GM12878 (cell line): ENCODE data around the gene CTNNA1. TPM values are rescaled to one million over a fixed set of nuclear protein-coding genes. Genes with fewer than 3 reads are reported as not detected.

Experiments used
- ATAC-seq: fragments of 200-7000 bp; cut with Tn5 transposase; 3 replicates; pipeline ENCODE4 v1.9.1; 2020; ENCODE audit warnings: mild to moderate bottlenecking, moderate library complexity
- BruUV-seq: library from RNA; stranded (reverse); fragments of 400-500 nt; replicated peaks from 2 replicates; lab custom pipeline; 2021; lab: Mats Ljungman, UMichigan
- CTCF ChIA-PET: fragments of 300-600 bp; sonication (Branson Sonifier 250); formaldehyde crosslinking; extraction: SDS; loops from one replicate; lab custom pipeline; 2021; ENCODE audit warnings: inconsistent platforms; lab: Yijun Ruan, JAX
- POLR2A ChIA-PET: fragments of 350-600 bp; formaldehyde crosslinking; extraction: SDS; loops from one replicate; lab custom pipeline; 2021; ENCODE audit warnings: inconsistent platforms; lab: Charles Lee
- RAD21 ChIA-PET: fragments of 300-600 bp; sonication (Branson Sonifier 250); formaldehyde crosslinking; loops from one replicate; lab custom pipeline; 2023; ENCODE audit warnings: antibody characterized with exemption; ENCODE audit not compliant: unreplicated experiment; lab: Charles Lee
- SMC1A ChIA-PET: fragments of 300-600 bp; sonication (Branson Sonifier 250); formaldehyde crosslinking; loops from one replicate; lab custom pipeline; 2023; ENCODE audit not compliant: unreplicated experiment, uncharacterized antibody; lab: Charles Lee
- DNase-seq: peaks from one replicate; pipeline ENCODE4 v3.0.0-alpha.2; 2011; ENCODE audit warnings: low read depth, low spot score
- FAIRE-seq: peaks from 3 replicates; lab custom pipeline; 2011; peaks lifted over from hg19 to GRCh38; lab: Jason Lieb, UNC
- H2AFZ ChIP-seq: 2 replicates; pipeline ENCODE4 v1.6.0; 2011; ENCODE audit warnings: low read depth, low read length, control low read depth; ENCODE audit not compliant: control insufficient read depth
- H3K27ac ChIP-seq: 2 replicates; pipeline ENCODE4 v1.5.1; 2011; ENCODE audit warnings: control low read depth; ENCODE audit not compliant: control insufficient read depth, insufficient read depth
- H3K27me3 ChIP-seq, 2 experiments: replicated peaks in 1 of 2; 2 replicates each; pipeline versions ENCODE4 v1.6.0 to v1.6.1; 2011; ENCODE audit warnings: low read length in 1 of 2; ENCODE audit not compliant: control insufficient read depth in 2 of 2, insufficient read depth in 2 of 2
- H3K36me3 ChIP-seq, 2 experiments: 2 replicates each; pipeline ENCODE4 v1.5.1; 2011; ENCODE audit warnings: low read length in 1 of 2; ENCODE audit not compliant: control insufficient read depth in 2 of 2, insufficient read depth in 2 of 2
- H3K4me1 ChIP-seq: 2 replicates; pipeline ENCODE4 v1.6.1; 2011; ENCODE audit warnings: mild to moderate bottlenecking, low read length, moderate library complexity, mixed read lengths; ENCODE audit not compliant: control insufficient read depth, insufficient read depth
- H3K4me2 ChIP-seq: 2 replicates; pipeline ENCODE4 v1.6.0; 2011; ENCODE audit warnings: control low read depth; ENCODE audit not compliant: control insufficient read depth, insufficient read depth
- H3K4me3 ChIP-seq: fragments of 200-600 bp; sonication (generic); 2 replicates; pipeline ENCODE4 v1.5.1; 2016
- H3K79me2 ChIP-seq: 2 replicates; pipeline ENCODE4 v1.6.0; 2011; ENCODE audit warnings: low read length; ENCODE audit not compliant: control insufficient read depth, insufficient read depth
- H3K9ac ChIP-seq: 2 replicates; pipeline ENCODE4 v1.8.0; 2011; ENCODE audit warnings: low read length, control low read depth, mixed read lengths; ENCODE audit not compliant: control insufficient read depth, insufficient read depth
- H3K9me3 ChIP-seq: replicated peaks from 3 replicates; pipeline ENCODE4 v1.5.1; 2011; ENCODE audit warnings: mild to moderate bottlenecking, low read length; ENCODE audit not compliant: control insufficient read depth, insufficient read depth
- H4K20me1 ChIP-seq: 2 replicates; pipeline ENCODE4 v1.6.0; 2011; ENCODE audit not compliant: control insufficient read depth, insufficient read depth
- ATF3 ChIP-seq: IDR thresholded peaks from 2 replicates; pipeline ENCODE4 v1.6.1; 2011; ENCODE audit warnings: low read depth, mild to moderate bottlenecking, low read length, moderate library complexity, borderline replicate concordance; ENCODE audit errors: extremely low read depth
- BCL11A ChIP-seq: IDR thresholded peaks from 2 replicates; pipeline ENCODE4 v1.6.1; 2011; ENCODE audit warnings: low read depth, low read length
- CTCF ChIP-seq, 3 experiments: IDR thresholded peaks in 2 of 3; conservative IDR thresholded peaks in 1 of 3; 2 replicates each; pipeline ENCODE4 v1.5.1; 2011; ENCODE audit warnings: low read depth in 3 of 3, low read length in 3 of 3, mild to moderate bottlenecking in 3 of 3, control low read depth in 2 of 3, moderate library complexity in 2 of 3, inconsistent platforms in 1 of 3, mixed read lengths in 1 of 3; ENCODE audit not compliant: control insufficient read depth in 2 of 3, insufficient read depth in 1 of 3; ENCODE audit errors: extremely low read depth in 1 of 3
- EZH2 ChIP-seq: IDR thresholded peaks from 2 replicates; pipeline ENCODE4 v1.6.1; 2012; ENCODE audit warnings: low read depth, mild to moderate bottlenecking, control low read depth, inconsistent platforms, low read length, borderline replicate concordance; ENCODE audit not compliant: control insufficient read depth
- GATAD2B ChIP-seq: fragments of 450-650 bp; conservative IDR thresholded peaks from 2 replicates; pipeline ENCODE4 v1.6.1; 2017; ENCODE audit warnings: low read depth, mild to moderate bottlenecking, moderate library complexity
- HDAC2 ChIP-seq: fragments of 200-600 bp; sonication (generic); IDR thresholded peaks from 2 replicates; pipeline ENCODE4 v1.6.1; 2017
- KDM1A ChIP-seq: fragments of 200-600 bp; sonication (generic); IDR thresholded peaks from 2 replicates; pipeline ENCODE4 v1.6.1; 2016; ENCODE audit warnings: borderline replicate concordance
- MEF2B ChIP-seq: fragments of 450-650 bp; IDR thresholded peaks from 2 replicates; pipeline ENCODE4 v1.6.1; 2018; ENCODE audit warnings: mild to moderate bottlenecking, moderate library complexity; ENCODE audit not compliant: partially characterized antibody, poor library complexity, severe bottlenecking
- MYC ChIP-seq: IDR thresholded peaks from 2 replicates; pipeline ENCODE4 v1.6.1; 2011; ENCODE audit warnings: mild to moderate bottlenecking, low read length, moderate library complexity, inconsistent platforms; ENCODE audit not compliant: insufficient read depth, insufficient replicate concordance, insufficient read length, severe bottlenecking
- NFIC ChIP-seq: IDR thresholded peaks from 2 replicates; pipeline ENCODE4 v1.6.1; 2012; ENCODE audit warnings: low read depth, mild to moderate bottlenecking, inconsistent platforms, low read length, moderate library complexity
- NKRF ChIP-seq: fragments of 450-650 bp; conservative IDR thresholded peaks from 2 replicates; pipeline ENCODE4 v1.6.1; 2017; ENCODE audit warnings: mild to moderate bottlenecking, moderate library complexity
- PAX5 ChIP-seq: IDR thresholded peaks from 2 replicates; pipeline ENCODE4 v1.6.1; 2011; ENCODE audit warnings: low read depth, low read length, borderline replicate concordance
- POLR2AphosphoS2 ChIP-seq: IDR thresholded peaks from 2 replicates; pipeline ENCODE4 v1.6.1; 2011; ENCODE audit warnings: low read depth, mild to moderate bottlenecking, low read length, improper control_type of control experiment, moderate library complexity
- POU2F2 ChIP-seq: IDR thresholded peaks from 3 replicates; pipeline ENCODE4 v1.6.1; 2011; ENCODE audit warnings: low read depth, mild to moderate bottlenecking, low read length, borderline replicate concordance
- RAD21 ChIP-seq: IDR thresholded peaks from 2 replicates; pipeline ENCODE4 v1.6.1; 2011; ENCODE audit warnings: mild to moderate bottlenecking, low read depth, low read length, moderate library complexity; ENCODE audit not compliant: insufficient read depth
- TARDBP ChIP-seq: IDR thresholded peaks from 2 replicates; pipeline ENCODE4 v1.6.1; 2016; ENCODE audit warnings: borderline replicate concordance
- USF1 ChIP-seq: IDR thresholded peaks from 2 replicates; pipeline ENCODE4 v1.6.1; 2011; ENCODE audit warnings: borderline replicate concordance, low read depth, mild to moderate bottlenecking, moderate library complexity, mixed read lengths, low read length; ENCODE audit not compliant: insufficient read depth; ENCODE audit errors: extremely low read length
- ZSCAN29 ChIP-seq: fragments of 450-650 bp; IDR thresholded peaks from 2 replicates; pipeline ENCODE4 v1.6.1; 2017; ENCODE audit warnings: mild to moderate bottlenecking, moderate library complexity
- WGBS: methylation state at CpG from one replicate; pipeline ENCODE4 v1.1.6; 2016; ENCODE audit warnings: low lambda C conversion rate; ENCODE audit not compliant: insufficient replicate concordance, insufficient coverage; ENCODE audit errors: missing lambda C conversion rate; 5-methylcytosine and 5-hydroxymethylcytosine counted together
- in situ Hi-C: fragments of 300-500 bp; cut with MboI; formaldehyde crosslinking; loops from 9 replicates; pipeline ENCODE4 v1.14.3; 2018; ENCODE audit warnings: mixed read lengths
- intact Hi-C: fragments of 100-400 bp; cut with micrococcal nuclease; formaldehyde crosslinking; loops from one replicate; pipeline ENCODE4 v1.14.2; 2022; ENCODE audit not compliant: unreplicated experiment
- polyA plus RNA-seq, 11 experiments: library from polyadenylated mRNA; depleted of rRNA in 4 of 11; unstranded in 6 of 11; stranded (reverse) in 5 of 11; fragments of >200 nt; fragmentation: Nextera tagmentation in 4 of 11; fragmentation: Illumina TruSeq in 1 of 11; extraction: Ambion mirVana in 4 of 11; extraction: Trizol in 1 of 11; gene quantifications; 1 replicate in 1 of 11; 2 replicates in 10 of 11; pipeline versions ENCODE4 v1.2.1 to v1.2.3, GENCODE V29; 2011 to 2016; ENCODE audit warnings: inconsistent platforms in 2 of 11, missing spikeins in 2 of 11, low read depth in 1 of 11
- total RNA-seq, 4 experiments: library from RNA; depleted of rRNA in 3 of 4; stranded (reverse); fragments of >200 nt in 3 of 4; fragmentation: Illumina TruSeq in 1 of 4; extraction: Trizol in 1 of 4; gene quantifications; 2 replicates each; pipeline versions ENCODE4 v1.2.1 to v1.2.3, GENCODE V29; 2013 to 2021

Gene CTNNA1
- total and polyA plus RNA-seq, 10 of the 15 experiments (the other 5 are each of a cell fraction or from before 2014, with no cell fraction given), result 32.6 to 104 (median 57.7) TPM

- ChIA-PET POLR2A (interaction anchor here (0.7 kb wide), 1 partner anchor 815 kb away, joined by 4 read pairs; no protein-coding TSS in a partner anchor), RAD21 (interaction anchor here (0.7 kb wide), 1 partner anchor 464 kb away, joined by 4 read pairs; no protein-coding TSS in a partner anchor), CTCF (interaction anchor here (1.4 kb wide), 1 partner anchor 325 kb away, joined by 4 read pairs; no protein-coding TSS in a partner anchor), SMC1A (interaction anchor here (1.1 to 1.5 kb wide), 3 partner anchors 22 to 80 kb away, joined by 3 to 4 read pairs (median 3); no protein-coding TSS in a partner anchor)
- Histone ChIP-seq H3K9me3 (no peaks in the 10 kb centered on the region), H2AFZ (no peak overlapping the region), H4K20me1 (no peaks in the 10 kb centered on the region), H3K4me3 (no peak overlapping the region), H3K27me3 (no peaks in the 10 kb centered on the region), H3K36me3 (no peaks in the 10 kb centered on the region), H3K4me2 (no peak overlapping the region), H3K27ac (no peak overlapping the region), H3K9ac (no peak overlapping the region), H3K79me2 (no peaks in the 10 kb centered on the region), H3K4me1 (no peaks in the 10 kb centered on the region)
- in situ Hi-C loops (no loop called here), intact Hi-C loops (no loop called here)
- FAIRE-seq (no peak), ATAC-seq (no peak), DNase-seq (no peak)
- BruUV-seq, result no TSS peak
- WGBS, result 94% methylated on average over 6 of the region's 7 CpGs
- TF ChIP-seq RAD21, result no peak
- TF ChIP-seq POLR2AphosphoS2, result no peak
- TF ChIP-seq MYC, result no peak
- TF ChIP-seq MEF2B, result no peak
- TF ChIP-seq USF1, result no peak
- no peak for TF ChIP-seq GATAD2B
- TF ChIP-seq CTCF (IDR thresholded peaks at IDR 0.05 in 2 of 3, conservative IDR thresholded peaks at IDR 0.05 in 1 of 3; ENCODE audit: control insufficient read depth in 2 of 3, extremely low read depth in 1 of 3, insufficient read depth in 1 of 3, low read depth in 3 of 3, low read length in 3 of 3), result no peak
- no peak for TF ChIP-seq NFIC
- TF ChIP-seq PAX5, result no peak
- no peak for TF ChIP-seq ZSCAN29
- no peak for TF ChIP-seq BCL11A
- no peak for TF ChIP-seq HDAC2
- TF ChIP-seq POU2F2, result no peak
- no peak for TF ChIP-seq KDM1A
- no peak for TF ChIP-seq ATF3
- TF ChIP-seq EZH2, result no peak
- no peak for TF ChIP-seq TARDBP
- no peak for TF ChIP-seq NKRF
Measured at GRCh38 chr5:138878437-138879235, 125.4 kb downstream of the CTNNA1 start.
